Measurements from ENCODE around the gene PDE8B.

Gene PDE8B

DNA sequence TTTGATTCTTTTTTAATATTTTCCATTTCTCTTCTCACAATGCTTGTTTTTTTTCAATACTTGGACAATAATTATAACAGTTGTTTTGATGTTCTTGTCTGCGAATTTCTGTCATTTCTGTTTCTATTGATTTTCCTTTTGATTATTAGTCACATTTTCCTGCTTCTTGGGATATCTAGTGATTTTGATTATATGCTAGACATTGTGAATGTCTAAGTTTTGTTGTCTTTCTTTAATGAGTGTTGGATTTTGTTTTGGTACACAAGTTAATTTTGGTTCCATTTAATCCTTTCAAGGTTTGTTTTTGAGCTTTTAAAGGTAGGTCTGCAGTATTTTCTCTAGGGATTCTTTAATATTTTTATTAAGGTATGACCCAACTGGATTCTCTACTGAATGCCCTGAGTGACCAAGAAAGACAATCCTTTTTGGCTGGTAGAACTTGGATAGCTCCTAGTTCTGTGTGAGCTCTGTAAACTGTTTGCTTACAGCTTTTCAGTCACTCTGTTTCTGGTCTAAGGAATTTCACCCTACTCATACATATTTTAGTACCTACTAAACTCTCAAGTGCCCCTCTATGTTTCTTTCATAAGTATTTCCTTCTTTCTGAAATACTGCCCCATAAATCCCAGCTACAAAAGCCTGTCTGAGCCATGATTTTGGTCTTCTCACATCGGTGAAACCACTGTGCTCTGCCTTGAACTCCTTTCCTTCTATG is 12.5 kb upstream of the PDE8B start:
- no peaks in the 10 kb centered on the region for H3F3A ChIP-seq (ENCODE audit: insufficient read depth, low read length)
- TF ChIP-seq CTCF (IDR thresholded peaks at IDR 0.05; ENCODE audit: low read length) (no peak), EZH2 (IDR thresholded peaks at IDR 0.05; ENCODE audit: borderline replicate concordance, low read length) (no peak)
- no peaks in the 10 kb centered on the region for H3K36me3 ChIP-seq (ENCODE audit: insufficient read depth, low read length)
- H2AFZ ChIP-seq (ENCODE audit: low read length): no peak overlapping the region
- no peaks in the 10 kb centered on the region for H4K20me1 ChIP-seq (ENCODE audit: insufficient read depth, low read length)
- no peak overlapping the region for H3K9ac ChIP-seq (ENCODE audit: low read length)
- no peak overlapping the region for H3K27ac ChIP-seq (ENCODE audit: low read depth, low read length, poor library complexity, severe bottlenecking)
- no peak overlapping the region for H3K4me3 ChIP-seq (ENCODE audit: low read depth, low read length, poor library complexity, severe bottlenecking)
- no peaks in the 10 kb centered on the region for H3K27me3 ChIP-seq (ENCODE audit: insufficient read depth, low read length)
- no peaks in the 10 kb centered on the region for H3K79me2 ChIP-seq (ENCODE audit: insufficient read depth, low read length)
- no peaks in the 10 kb centered on the region for H3K9me2 ChIP-seq (ENCODE audit: low read depth, low read length)
- no peaks in the 10 kb centered on the region for H3K4me1 ChIP-seq (ENCODE audit: insufficient read depth, low read length, severe bottlenecking)
- no peak overlapping the region for H3K4me2 ChIP-seq (ENCODE audit: low read length)
- no peaks in the 10 kb centered on the region for H3K9me3 ChIP-seq (ENCODE audit: low read length)

DNA sequence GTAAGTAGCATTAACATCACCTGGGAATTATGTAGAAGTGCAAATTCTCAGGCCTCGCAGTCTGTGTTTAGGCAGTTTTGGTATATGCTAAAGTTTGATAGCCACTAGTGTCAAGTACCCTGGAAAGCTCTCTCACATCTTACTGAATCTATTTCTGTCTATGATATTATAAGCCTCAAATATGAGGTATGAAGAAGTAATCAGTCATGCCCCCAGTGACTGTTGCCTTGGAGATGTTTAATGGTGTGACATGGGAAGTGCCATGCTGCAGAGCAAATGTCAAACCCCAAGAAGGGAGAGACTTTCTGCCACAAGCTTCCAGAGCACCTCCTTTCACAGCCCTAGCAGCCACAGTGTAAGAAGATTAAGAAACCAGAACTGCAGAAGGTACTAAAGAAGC is 9.8 kb upstream of the PDE8B start:
- no peaks in the 10 kb centered on the region for H3K79me2 ChIP-seq (ENCODE audit: insufficient read depth, low read length)
- no peak overlapping the region for H3K27ac ChIP-seq (ENCODE audit: low read depth, low read length, poor library complexity, severe bottlenecking)
- no peak overlapping the region for H3K4me3 ChIP-seq (ENCODE audit: low read depth, low read length, poor library complexity, severe bottlenecking)
- H3K4me1 ChIP-seq (ENCODE audit: insufficient read depth, low read length, severe bottlenecking): no peaks in the 10 kb centered on the region
- H3F3A ChIP-seq (ENCODE audit: insufficient read depth, low read length): no peaks in the 10 kb centered on the region
- H3K9ac ChIP-seq (ENCODE audit: low read length): no peak overlapping the region
- H3K36me3 ChIP-seq (ENCODE audit: insufficient read depth, low read length): no peaks in the 10 kb centered on the region
- no peaks in the 10 kb centered on the region for H3K27me3 ChIP-seq (ENCODE audit: insufficient read depth, low read length)
- H3K9me2 ChIP-seq (ENCODE audit: low read depth, low read length): no peaks in the 10 kb centered on the region
- H2AFZ ChIP-seq (ENCODE audit: low read length): no peak overlapping the region
- no peaks in the 10 kb centered on the region for H3K9me3 ChIP-seq (ENCODE audit: low read length)
- TF ChIP-seq CTCF (IDR thresholded peaks at IDR 0.05; ENCODE audit: low read length) (no peak), EZH2 (IDR thresholded peaks at IDR 0.05; ENCODE audit: borderline replicate concordance, low read length) (no peak)
- H3K4me2 ChIP-seq (ENCODE audit: low read length): no peak overlapping the region
- H4K20me1 ChIP-seq (ENCODE audit: insufficient read depth, low read length): no peaks in the 10 kb centered on the region

DNA sequence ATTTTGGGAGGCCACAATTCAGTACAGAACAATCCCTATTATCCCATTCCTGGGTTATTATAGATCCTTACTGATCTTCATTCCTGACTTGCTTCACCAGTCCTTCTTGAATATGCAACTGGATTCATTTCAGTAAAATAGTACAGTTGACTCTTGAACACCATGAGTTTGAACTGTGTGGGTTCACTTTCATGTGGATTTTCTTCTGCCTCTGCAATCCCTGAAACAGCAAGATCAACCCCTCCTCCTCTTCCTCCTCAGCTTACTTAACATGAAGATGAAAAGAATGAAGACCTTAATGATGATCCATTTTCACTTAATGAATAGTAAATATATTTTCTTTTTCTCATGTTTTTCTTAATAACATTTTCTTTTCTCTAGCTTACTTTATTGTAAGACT is 8.3 kb upstream of the PDE8B start:
- no peaks in the 10 kb centered on the region for H3K9me3 ChIP-seq (ENCODE audit: low read length)
- TF ChIP-seq CTCF (IDR thresholded peaks at IDR 0.05; ENCODE audit: low read length): no peak
- no peak for TF ChIP-seq EZH2 (IDR thresholded peaks at IDR 0.05; ENCODE audit: borderline replicate concordance, low read length)
- no peaks in the 10 kb centered on the region for H3F3A ChIP-seq (ENCODE audit: insufficient read depth, low read length)
- H3K4me3 ChIP-seq (ENCODE audit: low read depth, low read length, poor library complexity, severe bottlenecking): no peak overlapping the region
- no peaks in the 10 kb centered on the region for H3K79me2 ChIP-seq (ENCODE audit: insufficient read depth, low read length)
- H4K20me1 ChIP-seq (ENCODE audit: insufficient read depth, low read length): no peaks in the 10 kb centered on the region
- no peak overlapping the region for H3K9ac ChIP-seq (ENCODE audit: low read length)
- H3K36me3 ChIP-seq (ENCODE audit: insufficient read depth, low read length): no peaks in the 10 kb centered on the region
- H3K27ac ChIP-seq (ENCODE audit: low read depth, low read length, poor library complexity, severe bottlenecking): no peak overlapping the region
- no peaks in the 10 kb centered on the region for H3K9me2 ChIP-seq (ENCODE audit: low read depth, low read length)
- H3K4me2 ChIP-seq (ENCODE audit: low read length): no peak overlapping the region
- H3K4me1 ChIP-seq (ENCODE audit: insufficient read depth, low read length, severe bottlenecking): no peaks in the 10 kb centered on the region
- H2AFZ ChIP-seq (ENCODE audit: low read length): no peak overlapping the region
- H3K27me3 ChIP-seq (ENCODE audit: insufficient read depth, low read length): no peaks in the 10 kb centered on the region
